GM18505 (cell line): ENCODE data around the gene TRIM2.

Experiments used
- ATAC-seq: cut with Tn5 transposase; IDR thresholded peaks from one replicate; pipeline ENCODE4 v1.9.1; 2021; ENCODE audit not compliant: unreplicated experiment
- POLR2A ChIP-seq: IDR thresholded peaks from 4 replicates; pipeline ENCODE4 v1.6.1; 2011; ENCODE audit warnings: borderline replicate concordance; ENCODE audit not compliant: insufficient read depth, insufficient read length; ENCODE audit errors: extremely low read depth

TRIM2 gene

GRCh38 chr4:153337686-153338085 is 133.4 kb downstream of the TRIM2 start:
- no peak for ATAC-seq
- no peak for TF ChIP-seq POLR2A

DNA sequence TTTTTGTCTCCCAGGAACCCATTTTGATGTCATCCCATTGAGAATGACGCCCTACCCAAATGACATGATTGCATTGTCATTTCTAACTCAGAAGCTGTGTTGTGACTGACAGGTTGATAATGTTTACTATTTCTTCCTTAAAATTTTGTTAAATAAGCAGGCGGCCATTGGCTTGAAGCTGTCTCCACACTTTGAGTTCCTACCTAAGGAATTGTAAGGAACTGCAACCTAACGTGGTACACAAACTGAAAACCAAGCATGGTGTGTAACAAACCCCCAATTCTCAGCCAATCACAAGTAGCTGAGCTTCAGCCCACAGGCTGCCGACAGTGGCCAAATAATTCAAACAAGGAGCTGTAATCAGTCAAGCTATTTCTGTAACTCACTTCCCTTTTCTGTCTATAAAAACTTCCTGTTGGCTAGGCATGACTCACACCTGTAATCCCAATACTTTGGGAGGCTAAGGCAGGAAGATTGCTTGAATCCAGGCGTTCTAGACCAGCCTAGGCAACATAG is 137.4 kb downstream of the TRIM2 start:
- no peak for ATAC-seq

DNA sequence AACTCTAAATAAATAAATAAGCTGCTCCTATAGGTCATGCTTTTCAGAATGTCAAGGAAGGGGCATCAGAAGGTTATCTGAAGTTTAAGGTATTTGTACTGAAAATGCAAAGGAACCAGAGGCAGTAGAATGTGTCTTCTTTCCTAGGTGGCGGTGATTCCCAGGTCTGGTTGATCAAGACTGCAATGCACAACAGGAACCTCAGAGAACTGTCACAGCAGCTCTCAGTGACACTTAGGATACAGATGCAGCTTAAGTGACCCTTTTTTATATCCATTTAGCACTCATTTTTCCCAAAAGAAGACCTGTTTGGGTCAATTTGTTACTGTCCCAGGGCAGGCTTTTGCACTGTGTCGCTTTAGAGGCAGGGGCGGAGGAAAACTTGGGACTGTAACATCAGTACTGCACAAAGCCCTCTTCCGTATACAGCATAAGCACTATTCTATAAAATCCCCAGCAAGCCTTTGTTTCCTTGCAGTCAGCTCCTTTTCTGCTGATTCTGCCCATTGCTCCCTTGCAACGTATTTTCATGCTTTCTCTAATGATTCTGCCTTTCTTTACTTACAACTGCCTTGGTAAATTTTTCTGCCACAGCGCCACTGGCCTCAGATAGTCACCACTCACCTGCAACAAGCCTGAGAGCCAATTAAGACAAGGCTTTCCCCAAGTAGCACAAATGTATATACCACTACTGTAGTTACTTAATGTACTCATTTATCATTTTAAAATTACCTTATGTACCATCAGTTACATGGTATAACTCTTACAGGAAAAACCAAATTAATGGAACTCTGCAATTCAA is 138.7 kb downstream of the TRIM2 start:
- TF ChIP-seq POLR2A: no peak
- ATAC-seq: no peak

More for the DNA sequence above, 137.4 kb downstream of the TRIM2 start:
- no peak for TF ChIP-seq POLR2A

DNA sequence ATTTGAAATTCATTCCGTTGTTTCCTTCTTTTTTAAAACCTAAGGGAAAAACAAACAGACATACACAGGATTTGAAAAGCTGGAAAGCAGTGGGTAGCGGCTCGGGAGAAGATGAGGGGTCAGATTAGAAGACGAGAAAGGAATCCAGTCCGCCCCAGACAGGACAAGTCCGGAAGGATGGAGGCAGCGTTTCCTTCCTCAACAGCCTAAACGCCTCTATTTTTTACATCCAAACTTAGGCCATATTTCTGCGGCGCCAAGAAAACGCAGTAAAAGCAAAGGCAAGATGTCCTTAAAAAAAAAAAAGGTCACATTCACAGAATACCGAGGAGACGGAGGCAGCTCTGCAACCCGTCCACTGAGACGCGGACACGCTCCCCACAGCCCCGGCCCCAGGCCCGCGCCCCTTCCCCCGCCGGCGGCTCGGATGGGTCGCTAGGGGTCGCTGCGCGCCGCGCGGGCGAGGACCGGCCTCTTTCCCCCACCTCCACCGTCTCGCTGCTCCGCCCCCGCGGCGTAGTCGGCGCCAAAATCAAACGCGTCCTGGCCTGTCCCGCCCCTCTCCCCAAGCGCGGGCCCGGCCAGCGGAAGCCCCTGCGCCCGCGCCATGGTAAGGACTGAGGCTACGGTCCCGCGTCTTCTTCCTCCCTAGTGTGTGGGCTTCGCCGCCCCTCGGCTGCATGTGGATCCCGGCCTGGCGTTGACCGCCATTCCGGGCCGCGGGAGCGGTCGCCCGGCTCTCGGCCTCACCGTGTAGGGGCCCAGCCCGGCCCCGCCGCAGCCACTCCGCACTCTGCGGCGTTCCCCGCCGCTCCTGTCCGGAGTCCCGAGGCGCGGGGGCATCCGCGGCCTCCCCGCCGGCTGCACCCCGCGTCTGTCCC is 140.1 kb downstream of the TRIM2 start, which contains the start of gene MND1:
Gene MND1, plus strand, starts transcription at position 558 of the 881 bp plus-strand sequence. Its CDS starts 50 bp downstream, at position 608.
- peak; percentile 70 for TF ChIP-seq POLR2A
- peak; percentile 80 for ATAC-seq

DNA sequence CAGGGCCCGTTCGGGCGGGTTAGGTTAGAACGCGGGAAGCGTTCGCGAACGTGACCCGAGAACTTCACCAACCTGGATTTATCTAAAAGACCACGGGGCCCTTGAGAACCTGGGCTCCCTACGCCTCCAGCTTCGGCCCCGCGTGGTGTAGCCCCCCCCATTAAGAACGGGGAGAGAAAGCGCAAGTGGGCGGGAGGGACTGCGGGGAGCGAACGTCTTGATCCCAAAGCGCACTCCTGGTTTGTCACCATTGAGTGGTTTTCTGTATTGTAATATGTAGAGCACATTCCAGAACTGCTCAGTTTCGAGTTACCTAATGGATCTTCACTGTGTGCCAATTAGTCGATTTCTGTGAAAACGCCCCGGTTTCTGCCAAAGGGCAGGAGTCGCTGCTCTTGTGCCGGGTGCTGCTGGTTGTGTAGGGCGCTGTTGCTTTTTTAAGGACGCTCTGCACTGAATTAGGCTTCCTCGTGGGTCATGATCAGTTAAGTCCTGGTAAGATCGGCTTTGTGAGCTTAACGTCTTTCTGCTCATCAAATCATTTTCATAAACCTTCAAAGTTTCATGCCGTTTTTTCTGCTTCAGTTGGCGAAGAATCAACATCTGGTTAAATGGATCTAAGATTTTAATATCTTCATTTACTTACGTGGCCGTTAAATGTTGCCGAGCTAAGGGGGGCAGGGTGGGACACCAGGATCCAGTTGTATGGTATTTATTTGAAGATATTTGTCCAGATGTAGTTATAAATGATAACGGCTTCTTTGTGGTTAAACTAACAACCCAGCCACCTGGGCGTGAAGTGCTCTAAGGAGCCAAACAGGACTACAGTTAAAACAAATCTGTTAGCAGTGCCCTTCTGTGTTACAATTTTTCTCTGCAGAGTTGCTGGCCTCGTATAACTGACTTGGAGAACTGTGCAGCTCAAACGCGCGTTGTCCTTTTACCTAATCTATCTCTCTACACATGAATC is 141.1 kb downstream of the TRIM2 start:
- no peak for TF ChIP-seq POLR2A
- peak; percentile 45 for ATAC-seq

- TF ChIP-seq POLR2A: no peak
- no peak for ATAC-seq
Observed at GRCh38 chr4:153346031-153346430, 141.8 kb downstream of the TRIM2 start.

- TF ChIP-seq POLR2A: no peak
- ATAC-seq: no peak
Observed at GRCh38 chr4:153346563-153346962, 142.3 kb downstream of the TRIM2 start.

DNA sequence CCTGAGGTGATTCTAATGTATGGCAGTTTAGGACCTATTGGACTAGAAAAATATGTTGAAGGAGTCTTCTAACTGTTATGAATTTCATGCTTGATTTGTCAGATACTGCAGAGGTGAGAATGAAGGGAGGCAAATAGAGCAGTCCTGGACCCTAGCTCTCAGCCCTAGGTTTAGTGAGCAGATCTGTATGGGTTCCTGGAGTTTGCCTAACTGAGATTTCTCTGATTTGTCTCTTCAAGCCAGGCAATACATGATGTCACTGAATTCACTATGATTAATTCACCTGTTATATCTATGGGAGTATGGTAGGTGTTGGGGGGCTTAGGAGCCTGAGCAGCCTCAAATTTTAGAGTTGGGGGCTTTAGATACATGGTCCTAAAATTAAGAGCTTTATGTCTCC is 142.9 kb downstream of the TRIM2 start:
- no peak for ATAC-seq
- TF ChIP-seq POLR2A: no peak

DNA sequence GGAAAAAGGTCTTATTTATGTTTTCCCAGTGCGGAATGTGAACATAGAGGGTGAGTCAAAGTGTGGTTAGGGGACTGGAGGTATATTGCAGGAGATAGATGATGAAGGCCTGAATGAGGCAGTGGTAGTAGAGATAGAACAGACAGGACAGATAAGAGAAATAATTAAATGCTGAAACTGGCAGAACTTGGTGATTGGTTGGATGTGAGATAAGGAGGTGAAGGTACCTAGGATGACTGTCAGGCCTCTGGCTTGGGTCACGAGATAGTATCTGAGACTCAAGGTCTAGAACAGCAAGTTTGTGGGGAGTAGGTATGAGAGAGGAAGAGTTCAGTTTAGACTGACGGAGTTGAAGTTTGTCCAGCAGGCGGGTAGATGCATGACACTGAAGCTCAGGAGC is 143.8 kb downstream of the TRIM2 start:
- TF ChIP-seq POLR2A: no peak
- no peak for ATAC-seq

GRCh38 chr4:153349206-153349805 is 145.1 kb downstream of the TRIM2 start:
- no peak for ATAC-seq
- no peak for TF ChIP-seq POLR2A

DNA sequence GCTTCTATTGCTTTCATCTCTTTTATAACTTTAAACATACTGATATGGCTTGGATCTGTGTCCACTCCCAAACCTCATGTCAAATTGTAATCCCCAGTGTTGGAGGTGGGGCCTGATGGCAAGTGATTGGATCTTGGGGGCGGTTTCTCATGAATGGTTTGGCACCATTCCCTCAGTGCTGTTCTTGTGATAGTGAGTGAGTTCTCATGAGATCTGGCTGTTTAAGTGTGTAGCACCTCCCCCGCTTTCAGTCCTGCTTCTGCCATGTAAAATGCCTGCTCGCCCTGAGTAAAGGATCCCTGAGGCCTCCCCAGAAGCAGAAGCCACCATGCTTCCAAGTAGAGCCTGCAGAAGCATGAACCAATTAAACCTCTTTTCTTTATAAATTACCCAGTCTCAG is 157.9 kb downstream of the TRIM2 start:
- no peak for ATAC-seq
- TF ChIP-seq POLR2A: no peak

- ATAC-seq: no peak
- TF ChIP-seq POLR2A: no peak
Observed at GRCh38 chr4:153364061-153364460, 159.8 kb downstream of the TRIM2 start.
